Measurements from ENCODE around the gene YPEL5.
"Not testable (repeated sequence)": the region's sequence is repeated elsewhere in the genome, so short reads cannot be mapped to it uniquely, and the experiment has no call there.

The YPEL5 gene

DNA sequence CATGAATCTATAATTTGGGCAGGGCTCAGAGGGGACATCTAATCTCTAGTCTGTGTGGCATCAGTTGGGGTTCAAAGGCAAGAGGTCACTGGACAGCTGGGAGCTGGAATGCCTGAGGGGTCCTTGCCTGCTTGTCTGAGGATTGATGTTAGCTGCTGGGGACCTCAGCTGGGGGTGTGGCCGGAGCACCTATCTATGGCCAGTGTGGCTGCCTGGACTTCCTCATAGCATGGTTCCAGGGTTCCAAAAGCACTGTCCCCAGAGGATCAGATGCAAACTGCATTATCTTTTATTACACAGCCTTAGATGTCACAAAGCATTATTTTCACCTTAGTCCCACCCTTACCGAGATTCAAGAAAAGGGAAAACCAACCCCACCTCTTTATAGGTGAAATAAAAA, 38.6 kb upstream of the YPEL5 start:
- TF ChIP-seq, protein P1, sequence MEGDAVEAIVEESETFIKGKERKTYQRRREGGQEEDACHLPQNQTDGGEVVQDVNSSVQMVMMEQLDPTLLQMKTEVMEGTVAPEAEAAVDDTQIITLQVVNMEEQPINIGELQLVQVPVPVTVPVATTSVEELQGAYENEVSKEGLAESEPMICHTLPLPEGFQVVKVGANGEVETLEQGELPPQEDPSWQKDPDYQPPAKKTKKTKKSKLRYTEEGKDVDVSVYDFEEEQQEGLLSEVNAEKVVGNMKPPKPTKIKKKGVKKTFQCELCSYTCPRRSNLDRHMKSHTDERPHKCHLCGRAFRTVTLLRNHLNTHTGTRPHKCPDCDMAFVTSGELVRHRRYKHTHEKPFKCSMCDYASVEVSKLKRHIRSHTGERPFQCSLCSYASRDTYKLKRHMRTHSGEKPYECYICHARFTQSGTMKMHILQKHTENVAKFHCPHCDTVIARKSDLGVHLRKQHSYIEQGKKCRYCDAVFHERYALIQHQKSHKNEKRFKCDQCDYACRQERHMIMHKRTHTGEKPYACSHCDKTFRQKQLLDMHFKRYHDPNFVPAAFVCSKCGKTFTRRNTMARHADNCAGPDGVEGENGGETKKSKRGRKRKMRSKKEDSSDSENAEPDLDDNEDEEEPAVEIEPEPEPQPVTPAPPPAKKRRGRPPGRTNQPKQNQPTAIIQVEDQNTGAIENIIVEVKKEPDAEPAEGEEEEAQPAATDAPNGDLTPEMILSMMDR (IDR thresholded peaks at IDR 0.05; ENCODE audit: insufficient read depth, low read depth, low read length, missing control alignments): no peak
- H3K4me3 ChIP-seq (ENCODE audit: low read length): no peak overlapping the region
- DNase-seq (ENCODE audit: low read depth): no peak

DNA sequence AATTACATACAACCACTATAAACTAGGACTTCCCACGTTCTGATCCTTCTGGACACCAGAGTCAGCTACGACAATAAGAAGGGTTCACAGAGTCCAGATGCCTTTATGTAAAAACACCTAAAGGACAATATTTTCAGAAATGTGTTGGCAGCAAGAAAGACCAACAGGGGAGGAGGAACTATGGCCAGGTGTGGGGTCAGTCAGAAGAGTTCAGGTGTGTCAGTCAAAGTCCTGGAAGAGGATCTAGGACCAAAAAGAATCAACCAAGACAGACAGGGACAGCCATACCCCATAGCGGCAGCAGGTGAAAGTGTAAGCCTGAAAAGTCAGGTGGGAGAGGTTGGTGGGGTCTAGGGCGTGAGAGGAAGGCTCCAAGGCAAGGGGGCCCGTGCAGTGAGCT, 38.0 kb upstream of the YPEL5 start:
- TF ChIP-seq, protein P1 (IDR thresholded peaks at IDR 0.05; ENCODE audit: insufficient read depth, low read depth, low read length, missing control alignments): no peak

DNA sequence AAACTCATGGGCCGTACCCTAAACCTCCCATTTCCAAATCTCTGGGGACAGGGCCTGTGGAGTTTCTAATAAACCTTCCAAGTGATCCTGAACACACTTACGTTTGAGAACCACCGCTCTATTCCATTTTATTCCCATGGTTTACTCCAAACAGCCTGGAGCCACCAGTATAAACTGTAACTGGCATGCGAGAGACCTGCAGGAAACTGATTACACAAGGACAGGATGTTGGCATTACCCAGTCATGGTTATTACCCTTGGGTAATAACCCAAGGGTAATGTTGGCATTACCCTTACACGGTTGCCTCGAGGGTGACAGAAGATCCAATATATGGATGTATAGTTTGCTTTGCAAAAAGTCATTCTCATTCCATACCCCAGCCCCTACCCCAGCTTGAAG, 37.0 kb upstream of the YPEL5 start:
- TF ChIP-seq, protein P1 (IDR thresholded peaks at IDR 0.05; ENCODE audit: insufficient read depth, low read depth, low read length, missing control alignments): no peak
- DNase-seq (ENCODE audit: low read depth): peak; percentile 30
- no peak overlapping the region for H3K4me3 ChIP-seq (ENCODE audit: low read length)

More for the DNA sequence above, 38.0 kb upstream of the YPEL5 start:
- DNase-seq (ENCODE audit: low read depth): no peak
- H3K4me3 ChIP-seq (ENCODE audit: low read length): no peak overlapping the region

DNA sequence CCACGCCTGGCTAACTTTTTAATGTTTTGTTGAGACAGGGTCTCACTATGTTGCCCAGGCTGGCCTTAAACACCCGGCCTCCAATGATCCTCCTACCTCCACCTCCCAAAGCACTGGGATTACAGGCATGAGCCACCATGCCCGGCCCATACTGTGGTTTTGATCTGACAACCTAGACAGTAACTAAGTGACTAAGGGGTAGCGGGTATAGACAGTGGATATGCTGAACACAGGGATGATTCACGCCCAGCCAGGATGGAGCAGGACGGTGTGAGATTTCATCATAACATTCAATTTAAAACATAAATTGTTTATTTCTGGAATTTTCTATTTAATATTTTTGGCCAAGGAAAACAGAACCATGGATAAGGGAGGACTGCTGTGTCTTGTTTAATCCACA, 36.0 kb upstream of the YPEL5 start:
- H3K4me3 ChIP-seq (ENCODE audit: low read length): no peak overlapping the region
- DNase-seq (ENCODE audit: low read depth): peak; percentile 75
- TF ChIP-seq, protein P1 (IDR thresholded peaks at IDR 0.05; ENCODE audit: insufficient read depth, low read depth, low read length, missing control alignments): no peak

DNA sequence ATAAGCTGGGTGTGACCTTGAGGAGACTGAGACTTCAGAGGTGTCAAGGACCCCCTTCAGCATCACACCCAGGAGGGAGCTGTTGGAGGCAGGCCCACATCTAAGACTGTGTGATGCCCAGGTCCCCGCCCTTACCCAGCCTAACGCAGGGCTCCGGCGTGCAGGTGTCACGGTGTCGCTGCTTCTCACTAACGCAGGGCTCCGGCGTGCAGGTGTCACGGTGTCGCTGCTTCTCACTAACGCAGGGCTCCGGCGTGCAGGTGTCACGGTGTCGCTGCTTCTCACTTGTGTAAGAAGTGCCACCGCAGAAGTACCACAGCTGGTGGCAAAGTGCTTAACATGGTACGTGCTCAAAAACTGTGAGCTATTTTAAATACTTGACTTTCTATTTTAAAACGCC, 35.6 kb upstream of the YPEL5 start:
- not testable (repeated sequence) for H3K4me3 ChIP-seq (ENCODE audit: low read length); DNase-seq (ENCODE audit: low read depth)

DNA sequence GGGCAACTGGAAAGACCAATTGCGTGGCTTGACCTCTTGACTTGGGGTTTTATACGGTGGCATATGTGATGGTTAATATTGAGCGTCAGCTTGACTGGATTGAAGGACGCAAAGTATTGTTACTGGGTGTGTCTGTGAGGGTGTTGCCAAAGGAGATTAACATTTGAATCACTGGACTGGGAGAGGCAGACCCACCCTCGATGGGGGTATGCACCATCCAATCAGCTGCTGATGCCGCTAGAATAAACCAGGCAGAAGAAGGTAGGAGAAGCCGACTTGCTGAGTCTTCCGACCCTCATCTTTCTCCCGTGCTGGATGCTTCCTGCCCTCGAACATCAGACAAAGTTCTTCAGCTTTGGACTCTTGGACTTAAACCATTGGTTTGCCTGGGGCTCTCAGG, 34.2 kb upstream of the YPEL5 start:
- no peak overlapping the region for H3K4me3 ChIP-seq (ENCODE audit: low read length)
- no peak for DNase-seq (ENCODE audit: low read depth)
- TF ChIP-seq, protein P1 (IDR thresholded peaks at IDR 0.05; ENCODE audit: insufficient read depth, low read depth, low read length, missing control alignments): no peak

DNA sequence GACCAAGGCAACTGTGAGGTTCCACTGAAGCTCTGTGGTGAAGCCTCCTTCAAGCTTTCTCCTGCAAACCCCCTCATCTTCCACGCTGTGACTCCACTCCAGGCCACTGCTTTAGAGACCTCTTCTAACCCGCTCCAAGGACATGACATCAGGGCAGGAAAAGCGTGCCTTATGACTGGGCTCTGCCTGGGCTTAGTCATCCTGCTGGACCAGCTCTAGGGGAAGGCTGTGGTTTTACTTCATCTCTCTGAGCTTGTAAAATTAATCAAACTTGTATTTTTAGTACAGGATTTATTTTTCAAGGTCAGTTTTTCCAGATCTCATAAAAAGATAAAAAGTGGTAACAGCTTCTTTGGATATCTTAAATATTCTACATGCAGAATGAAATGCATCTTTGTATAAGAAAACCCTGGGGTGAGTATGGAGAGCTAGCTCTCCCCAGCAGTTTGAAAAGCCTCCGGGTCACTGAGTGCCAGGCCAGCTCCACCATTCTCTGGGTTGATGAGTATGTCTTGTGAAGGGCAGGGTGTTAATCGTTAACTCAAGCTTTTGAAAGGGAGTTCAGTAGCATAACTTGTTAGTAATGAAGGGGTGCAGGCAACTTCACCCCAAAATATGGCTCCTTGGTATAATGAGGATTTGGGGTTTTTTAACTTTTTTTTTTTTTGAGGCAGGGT, 33.1 kb upstream of the YPEL5 start:
- peak; percentile 82 for DNase-seq (ENCODE audit: low read depth)
- no peak overlapping the region for H3K4me3 ChIP-seq (ENCODE audit: low read length)
- TF ChIP-seq, protein P1 (IDR thresholded peaks at IDR 0.05; ENCODE audit: insufficient read depth, low read depth, low read length, missing control alignments): no peak
